Esophagus muscularis mucosa (tissue), 3 donors: ENCODE results near the gene SETDB2.

ENCODE experiments used
- CTCF ChIP-seq, 3 experiments: fragments of 200-600 bp in 2 of 3; fragments of 450-650 bp in 1 of 3; sonication (generic) in 2 of 3; IDR thresholded peaks; one replicate each; pipeline ENCODE4 v1.5.1; 2017 to 2019; ENCODE audit warnings: antibody characterized with exemption in 3 of 3, mild to moderate bottlenecking in 2 of 3, moderate library complexity in 1 of 3
- POLR2A ChIP-seq: fragments of 450-650 bp; IDR thresholded peaks from one replicate; pipeline ENCODE4 v1.6.1; 2017; ENCODE audit warnings: antibody characterized with exemption, moderate library complexity, mild to moderate bottlenecking, low read depth

- TF ChIP-seq CTCF (IDR thresholded peaks at IDR 0.05) (peak in 1 of 3 experiments; percentile 14), POLR2A (no peak)
Measured at GRCh38 chr13:49517461-49517860, 73.4 kb downstream of the SETDB2 start.
